Ishikawa (cell line): ENCODE measurements around the gene POLR2M.
A peak's percentile ranks its signal among the peaks of the same experiment; 100 is the strongest.

Source experiments
- CEBPB ChIP-seq: IDR thresholded peaks from 2 replicates; pipeline ENCODE4 v1.6.1; 2012
- CREB1 ChIP-seq: IDR thresholded peaks from 2 replicates; pipeline ENCODE4 v1.6.1; 2012; ENCODE audit warnings: low read depth
- EGR1 ChIP-seq: IDR thresholded peaks from 2 replicates; pipeline ENCODE4 v1.6.1; 2012
- EP300 ChIP-seq: IDR thresholded peaks from 2 replicates; pipeline ENCODE4 v1.6.1; 2012; ENCODE audit warnings: borderline replicate concordance
- FOXM1 ChIP-seq: IDR thresholded peaks from 2 replicates; pipeline ENCODE4 v1.6.1; 2012; ENCODE audit warnings: low read depth, borderline replicate concordance
- NFIC ChIP-seq: IDR thresholded peaks from 2 replicates; pipeline ENCODE4 v1.6.1; 2012
- RAD21 ChIP-seq: IDR thresholded peaks from 2 replicates; pipeline ENCODE4 v1.6.1; 2012; ENCODE audit warnings: low read depth
- TAF1 ChIP-seq: IDR thresholded peaks from 2 replicates; pipeline ENCODE4 v1.6.1; 2012; ENCODE audit warnings: low read depth, mild to moderate bottlenecking
- TCF12 ChIP-seq: IDR thresholded peaks from 2 replicates; pipeline ENCODE4 v1.6.1; 2012; ENCODE audit warnings: low read depth
- TEAD4 ChIP-seq: IDR thresholded peaks from 2 replicates; pipeline ENCODE4 v1.6.1; 2012
- YY1 ChIP-seq: IDR thresholded peaks from 2 replicates; pipeline ENCODE4 v1.6.1; 2012; ENCODE audit warnings: low read depth
- ZBTB7A ChIP-seq: IDR thresholded peaks from 2 replicates; pipeline ENCODE4 v1.6.1; 2012; ENCODE audit warnings: low read depth
- TF ChIP-seq, protein P1 (sequence below): IDR thresholded peaks from 2 replicates; pipeline ENCODE4 v1.6.1; 2012; ENCODE audit warnings: low read depth, mild to moderate bottlenecking
- TF ChIP-seq, protein P2 (sequence below): IDR thresholded peaks from 2 replicates; pipeline ENCODE4 v1.6.1; 2012
- TF ChIP-seq, protein P3 (sequence below): IDR thresholded peaks from 2 replicates; pipeline ENCODE4 v1.6.1; 2012

The POLR2M gene

DNA sequence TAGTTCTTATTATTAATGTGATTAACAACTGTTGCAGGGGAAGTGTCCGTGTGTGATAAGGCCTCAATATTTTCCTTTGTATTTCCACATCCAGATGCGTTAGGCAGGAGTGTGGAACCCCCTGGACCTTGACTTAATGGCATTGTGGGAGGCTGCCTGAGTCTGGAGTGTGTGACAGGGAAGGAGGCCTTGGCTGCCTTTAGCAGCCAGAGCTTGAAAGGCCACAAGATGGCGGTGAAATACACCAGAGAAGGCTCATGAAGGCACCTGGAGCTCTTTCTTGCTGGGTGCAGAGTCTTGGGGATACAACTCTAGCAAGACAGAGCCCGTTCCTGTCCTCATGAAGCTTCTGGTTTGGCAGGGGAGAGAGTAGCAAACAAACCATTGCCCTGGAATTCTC, 36.9 kb downstream of the POLR2M start:
- TF ChIP-seq, protein P1, sequence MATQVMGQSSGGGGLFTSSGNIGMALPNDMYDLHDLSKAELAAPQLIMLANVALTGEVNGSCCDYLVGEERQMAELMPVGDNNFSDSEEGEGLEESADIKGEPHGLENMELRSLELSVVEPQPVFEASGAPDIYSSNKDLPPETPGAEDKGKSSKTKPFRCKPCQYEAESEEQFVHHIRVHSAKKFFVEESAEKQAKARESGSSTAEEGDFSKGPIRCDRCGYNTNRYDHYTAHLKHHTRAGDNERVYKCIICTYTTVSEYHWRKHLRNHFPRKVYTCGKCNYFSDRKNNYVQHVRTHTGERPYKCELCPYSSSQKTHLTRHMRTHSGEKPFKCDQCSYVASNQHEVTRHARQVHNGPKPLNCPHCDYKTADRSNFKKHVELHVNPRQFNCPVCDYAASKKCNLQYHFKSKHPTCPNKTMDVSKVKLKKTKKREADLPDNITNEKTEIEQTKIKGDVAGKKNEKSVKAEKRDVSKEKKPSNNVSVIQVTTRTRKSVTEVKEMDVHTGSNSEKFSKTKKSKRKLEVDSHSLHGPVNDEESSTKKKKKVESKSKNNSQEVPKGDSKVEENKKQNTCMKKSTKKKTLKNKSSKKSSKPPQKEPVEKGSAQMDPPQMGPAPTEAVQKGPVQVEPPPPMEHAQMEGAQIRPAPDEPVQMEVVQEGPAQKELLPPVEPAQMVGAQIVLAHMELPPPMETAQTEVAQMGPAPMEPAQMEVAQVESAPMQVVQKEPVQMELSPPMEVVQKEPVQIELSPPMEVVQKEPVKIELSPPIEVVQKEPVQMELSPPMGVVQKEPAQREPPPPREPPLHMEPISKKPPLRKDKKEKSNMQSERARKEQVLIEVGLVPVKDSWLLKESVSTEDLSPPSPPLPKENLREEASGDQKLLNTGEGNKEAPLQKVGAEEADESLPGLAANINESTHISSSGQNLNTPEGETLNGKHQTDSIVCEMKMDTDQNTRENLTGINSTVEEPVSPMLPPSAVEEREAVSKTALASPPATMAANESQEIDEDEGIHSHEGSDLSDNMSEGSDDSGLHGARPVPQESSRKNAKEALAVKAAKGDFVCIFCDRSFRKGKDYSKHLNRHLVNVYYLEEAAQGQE: no peak
- peak; percentile 28; the same call in 1 of the 2 replicates for TF ChIP-seq RAD21
- TF ChIP-seq FOXM1: no peak

DNA sequence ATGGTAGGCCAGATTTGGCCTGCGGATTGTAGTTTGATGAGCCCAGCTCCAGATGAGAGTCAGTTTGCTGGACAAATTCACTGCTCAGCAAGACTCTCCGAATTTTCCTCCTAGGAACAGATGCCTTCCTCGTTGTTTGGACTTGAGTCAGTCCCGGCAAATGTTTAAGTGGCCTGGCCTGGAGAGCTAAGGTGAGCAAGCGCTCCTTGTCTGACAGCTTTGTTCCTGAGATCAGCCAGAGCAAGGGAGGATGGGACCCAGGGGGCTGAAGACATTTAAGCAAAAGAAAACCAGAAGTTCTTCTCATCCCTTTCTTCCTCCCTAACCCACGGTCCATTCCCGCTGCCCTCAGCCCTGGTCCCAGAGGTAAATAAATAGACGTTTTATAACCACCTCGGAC, 40.3 kb downstream of the POLR2M start:
- no peak for TF ChIP-seq EP300
- TF ChIP-seq RAD21: no peak
- TF ChIP-seq, protein P2, sequence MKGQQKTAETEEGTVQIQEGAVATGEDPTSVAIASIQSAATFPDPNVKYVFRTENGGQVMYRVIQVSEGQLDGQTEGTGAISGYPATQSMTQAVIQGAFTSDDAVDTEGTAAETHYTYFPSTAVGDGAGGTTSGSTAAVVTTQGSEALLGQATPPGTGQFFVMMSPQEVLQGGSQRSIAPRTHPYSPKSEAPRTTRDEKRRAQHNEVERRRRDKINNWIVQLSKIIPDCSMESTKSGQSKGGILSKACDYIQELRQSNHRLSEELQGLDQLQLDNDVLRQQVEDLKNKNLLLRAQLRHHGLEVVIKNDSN: no peak
- no peak for TF ChIP-seq ZBTB7A
- TF ChIP-seq CEBPB: no peak
- TF ChIP-seq, protein P1: no peak
- no peak for TF ChIP-seq YY1

DNA sequence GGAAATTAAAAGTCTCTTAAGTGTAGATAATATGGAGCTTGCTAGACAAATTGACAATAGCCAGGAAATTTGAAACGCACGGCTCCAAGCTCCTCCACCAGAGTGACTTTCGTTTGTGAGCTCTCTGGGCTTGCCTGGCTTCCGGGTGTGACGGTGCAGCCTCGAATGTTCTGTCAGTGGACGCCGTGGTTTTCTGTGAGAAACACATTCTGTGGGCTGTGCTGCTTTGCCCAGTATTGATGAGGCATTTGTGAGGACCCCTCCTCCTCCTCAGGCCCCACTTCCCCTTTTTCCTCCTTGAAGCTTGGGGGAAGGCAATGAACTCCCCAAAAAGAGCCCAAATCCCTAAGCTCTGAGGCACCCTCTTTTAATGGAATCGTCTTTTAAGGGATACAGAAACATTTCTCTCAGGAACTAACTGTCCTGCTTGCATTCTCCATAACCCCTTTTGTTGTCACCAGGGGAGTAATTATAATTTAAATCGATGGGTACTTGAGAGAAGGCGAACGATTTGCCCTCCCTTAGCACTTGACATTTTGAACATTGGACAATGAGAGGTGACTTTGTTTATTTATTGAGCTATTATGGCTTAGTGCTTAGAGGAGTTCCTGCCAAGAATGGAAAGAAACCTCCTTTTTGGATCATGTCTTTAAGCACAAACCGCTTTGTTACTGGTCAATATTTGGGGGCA, 40.8 kb downstream of the POLR2M start:
- no peak for TF ChIP-seq FOXM1
- TF ChIP-seq TCF12: no peak
- TF ChIP-seq, protein P3, sequence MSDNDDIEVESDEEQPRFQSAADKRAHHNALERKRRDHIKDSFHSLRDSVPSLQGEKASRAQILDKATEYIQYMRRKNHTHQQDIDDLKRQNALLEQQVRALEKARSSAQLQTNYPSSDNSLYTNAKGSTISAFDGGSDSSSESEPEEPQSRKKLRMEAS: no peak
- no peak for TF ChIP-seq TEAD4
- TF ChIP-seq NFIC: no peak
- TF ChIP-seq RAD21: no peak
- TF ChIP-seq CREB1: no peak
- TF ChIP-seq YY1: no peak
- TF ChIP-seq TAF1: no peak
- TF ChIP-seq, protein P2: no peak
- TF ChIP-seq, protein P1: no peak
- TF ChIP-seq CEBPB: no peak

DNA sequence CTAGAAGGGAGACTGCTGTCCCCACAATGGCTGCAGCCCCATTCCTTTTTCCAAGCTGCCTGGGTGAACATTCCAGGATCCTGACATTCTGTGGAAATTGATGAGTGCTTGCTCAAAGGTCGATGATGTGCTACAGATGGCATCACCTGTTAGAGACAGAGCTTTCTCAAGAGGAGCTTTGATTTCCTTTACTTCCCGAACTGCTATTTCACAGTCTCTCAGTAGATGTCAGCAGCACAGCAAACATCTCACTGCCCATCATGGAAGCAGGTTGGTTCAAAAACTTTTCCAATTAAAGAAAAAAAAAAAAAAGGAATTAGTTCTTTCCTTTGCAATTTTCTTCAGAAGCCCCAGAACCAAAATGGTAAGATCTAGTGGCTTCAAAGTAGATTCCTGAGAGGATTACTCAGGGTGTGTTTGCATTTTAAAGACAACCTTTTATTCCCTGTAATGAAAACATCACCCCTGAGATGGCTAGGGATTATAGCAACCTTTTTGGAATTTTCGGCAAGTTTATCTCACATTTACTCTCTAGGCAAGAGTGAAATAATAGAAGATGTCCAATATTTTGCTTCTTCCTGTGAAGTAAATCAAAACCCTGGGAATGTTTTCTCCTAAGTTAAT, 44.8 kb downstream of the POLR2M start:
- TF ChIP-seq ZBTB7A (no peak), RAD21 (peak; percentile 72)

DNA sequence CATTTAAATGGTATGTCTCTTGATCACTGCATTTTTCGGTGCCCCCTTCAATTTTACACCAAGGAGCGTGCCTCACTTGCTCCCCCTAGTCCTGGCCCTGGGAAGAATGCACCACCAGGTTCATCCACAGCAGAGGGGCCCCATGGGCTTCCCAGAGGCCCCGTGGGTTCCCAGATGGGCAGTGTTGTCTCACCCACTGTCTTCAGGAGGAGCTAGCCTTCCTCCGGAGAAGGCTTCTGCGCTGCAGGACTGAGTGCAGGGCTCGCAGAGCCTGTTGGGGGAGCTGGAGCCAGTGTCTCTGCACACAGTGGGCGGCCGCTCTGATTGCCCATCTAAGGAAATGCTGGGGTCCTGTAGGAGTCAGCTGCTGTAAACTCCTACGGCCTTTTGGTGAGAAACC, 45.9 kb downstream of the POLR2M start:
- no peak for TF ChIP-seq EGR1

DNA sequence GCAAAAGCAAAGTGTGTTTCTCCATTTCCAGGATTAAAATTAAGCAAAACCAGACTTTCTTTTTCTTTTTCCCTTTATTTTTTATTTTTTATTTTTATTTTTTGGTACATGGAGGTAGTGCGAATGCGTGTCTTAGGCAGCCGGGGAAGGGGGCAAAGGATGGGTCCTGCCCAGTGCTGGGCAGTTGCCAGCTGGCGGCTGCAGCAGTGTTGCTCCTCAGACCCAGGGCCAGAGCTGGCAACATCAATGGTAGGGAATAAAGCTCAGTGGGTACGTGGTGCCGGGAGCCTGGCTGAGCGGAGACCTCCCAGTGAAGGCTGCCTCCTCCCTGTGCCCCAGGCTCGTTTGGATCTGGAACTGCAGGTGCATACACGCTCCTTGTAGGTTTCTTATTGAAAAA, 46.3 kb downstream of the POLR2M start:
- TF ChIP-seq EGR1 (no peak), CREB1 (no peak), ZBTB7A (no peak), RAD21 (no peak), YY1 (no peak), EP300 (no peak), NFIC (no peak), TCF12 (no peak), CEBPB (no peak), TAF1 (no peak)
- TF ChIP-seq, protein P3: no peak
- TF ChIP-seq, protein P2: no peak
- TF ChIP-seq, protein P1: no peak
